IPS-11a (cell line): ENCODE measurements around the gene MARS1.
"Not testable (repeated sequence)": the region's sequence is repeated elsewhere in the genome, so short reads cannot be mapped to it uniquely, and the experiment has no call there.

Experiments
- H3K4me3 ChIP-seq: one replicate; pipeline ENCODE4 v1.5.1; 2013; ENCODE audit warnings: low read depth, low read length, control low read depth

MARS1 gene

DNA sequence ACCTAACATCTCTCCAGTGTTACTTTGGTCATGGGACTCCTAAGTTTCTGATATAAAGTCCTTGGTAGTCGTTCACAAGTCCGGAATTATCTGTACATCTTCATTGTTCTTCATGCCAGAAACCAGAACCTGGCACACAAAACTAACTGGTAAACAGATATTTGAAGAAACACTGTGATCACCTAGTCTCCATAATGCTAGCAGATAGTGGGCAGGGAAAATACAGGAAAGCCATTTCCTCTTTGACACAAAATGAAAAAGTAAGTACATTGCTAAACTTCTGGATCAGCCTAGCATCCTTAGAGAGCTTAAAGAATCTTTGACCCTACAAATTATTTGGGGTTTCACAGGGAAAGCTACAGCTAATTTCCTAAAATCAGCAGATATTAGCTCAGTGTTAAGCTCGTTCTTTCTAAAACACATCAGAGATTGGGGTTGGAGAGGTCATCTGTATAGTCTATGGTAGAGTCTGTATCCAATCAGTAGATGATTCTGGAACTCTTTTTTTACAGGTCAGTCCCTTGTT, 27.6 kb downstream of the MARS1 start:
- no peak overlapping the region for H3K4me3 ChIP-seq

GRCh38 chr12:57515934-57516541, 28.2 kb downstream of the MARS1 start:
- H3K4me3 ChIP-seq, result no peak overlapping the region

GRCh38 chr12:57516617-57517153, 28.8 kb downstream of the MARS1 start:
- H3K4me3 ChIP-seq, result no peak overlapping the region

DNA sequence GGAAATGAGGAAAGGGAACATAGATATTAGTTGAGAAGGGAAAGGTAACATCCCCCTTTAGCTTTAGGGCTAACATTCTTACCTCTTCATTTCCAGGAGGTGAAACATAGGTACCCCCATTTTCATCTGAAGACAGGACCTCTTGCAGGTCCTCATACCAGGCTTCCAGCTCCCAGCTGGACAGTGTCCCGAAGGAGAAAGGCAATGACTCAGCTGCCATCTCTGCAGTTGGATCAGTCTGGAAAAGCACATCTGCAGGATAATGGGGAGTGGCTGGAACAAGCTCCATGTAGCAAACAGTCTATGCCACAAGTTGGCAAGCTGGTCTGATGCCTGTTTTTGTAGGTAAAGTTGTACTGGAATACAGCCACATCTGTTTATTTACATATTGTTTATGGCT, 29.3 kb downstream of the MARS1 start:
- no peak overlapping the region for H3K4me3 ChIP-seq

GRCh38 chr12:57517718-57518117, 29.9 kb downstream of the MARS1 start:
- H3K4me3 ChIP-seq, result not testable (repeated sequence)

- no peak overlapping the region for H3K4me3 ChIP-seq
These were observed 30.5 kb downstream of the MARS1 start for GRCh38 chr12:57518176-57518919.

DNA sequence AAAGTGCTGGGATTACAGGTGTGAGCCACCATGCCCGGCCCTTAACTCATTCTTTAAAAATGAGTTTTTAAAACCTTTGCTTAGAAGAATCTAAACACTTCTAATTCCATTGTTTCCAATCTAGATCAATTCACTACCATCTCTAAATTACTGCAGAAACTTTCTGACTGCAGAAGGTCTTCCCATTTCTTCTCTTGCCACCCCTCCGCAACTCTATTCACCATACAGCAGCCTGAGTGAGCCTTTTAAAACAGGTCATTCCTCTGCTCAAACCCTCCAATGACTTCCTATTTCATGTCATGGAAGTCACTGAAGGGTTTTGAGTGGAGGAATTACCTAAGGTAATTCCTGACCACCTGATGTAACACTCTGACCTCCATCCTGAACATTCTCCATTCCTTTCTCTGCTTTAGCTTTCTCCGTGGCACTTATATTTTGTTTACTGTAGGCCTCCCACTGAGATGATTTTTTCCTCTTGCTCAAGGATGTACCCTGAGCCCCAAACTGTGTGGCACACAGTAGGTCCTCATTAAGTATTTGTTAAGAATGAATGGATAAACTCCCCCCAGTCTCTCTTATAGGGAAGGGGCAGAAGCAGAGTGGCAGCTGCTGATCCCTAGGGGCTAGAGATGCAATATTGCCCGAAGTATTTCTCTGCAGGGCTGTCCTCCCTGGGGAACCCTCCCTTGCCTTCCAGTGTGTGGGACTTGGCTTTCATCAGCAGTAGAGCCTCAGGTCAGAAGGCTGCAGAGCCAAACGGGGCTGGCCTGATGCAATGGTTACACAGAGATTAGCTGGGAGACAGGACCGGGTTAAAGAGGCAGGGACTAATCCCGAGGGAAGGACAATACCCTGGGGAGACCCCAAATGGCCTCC, 31.3 kb downstream of the MARS1 start:
- H3K4me3 ChIP-seq, result peak overlapping the region; percentile 86

DNA sequence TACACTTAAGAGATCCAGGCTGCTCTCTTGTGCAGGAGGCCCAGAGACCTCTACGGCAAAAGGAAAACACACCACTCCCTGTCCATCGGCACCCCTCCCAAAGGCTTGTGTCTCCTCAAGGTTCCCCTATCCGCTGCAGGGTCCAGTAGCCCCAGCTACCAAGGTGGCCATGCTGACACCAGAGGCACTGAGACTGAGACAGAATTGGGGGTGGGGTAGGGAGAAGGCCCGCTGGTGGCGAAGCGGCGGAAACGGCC, 31.9 kb downstream of the MARS1 start:
- peak overlapping the region; percentile 86 for H3K4me3 ChIP-seq

DNA sequence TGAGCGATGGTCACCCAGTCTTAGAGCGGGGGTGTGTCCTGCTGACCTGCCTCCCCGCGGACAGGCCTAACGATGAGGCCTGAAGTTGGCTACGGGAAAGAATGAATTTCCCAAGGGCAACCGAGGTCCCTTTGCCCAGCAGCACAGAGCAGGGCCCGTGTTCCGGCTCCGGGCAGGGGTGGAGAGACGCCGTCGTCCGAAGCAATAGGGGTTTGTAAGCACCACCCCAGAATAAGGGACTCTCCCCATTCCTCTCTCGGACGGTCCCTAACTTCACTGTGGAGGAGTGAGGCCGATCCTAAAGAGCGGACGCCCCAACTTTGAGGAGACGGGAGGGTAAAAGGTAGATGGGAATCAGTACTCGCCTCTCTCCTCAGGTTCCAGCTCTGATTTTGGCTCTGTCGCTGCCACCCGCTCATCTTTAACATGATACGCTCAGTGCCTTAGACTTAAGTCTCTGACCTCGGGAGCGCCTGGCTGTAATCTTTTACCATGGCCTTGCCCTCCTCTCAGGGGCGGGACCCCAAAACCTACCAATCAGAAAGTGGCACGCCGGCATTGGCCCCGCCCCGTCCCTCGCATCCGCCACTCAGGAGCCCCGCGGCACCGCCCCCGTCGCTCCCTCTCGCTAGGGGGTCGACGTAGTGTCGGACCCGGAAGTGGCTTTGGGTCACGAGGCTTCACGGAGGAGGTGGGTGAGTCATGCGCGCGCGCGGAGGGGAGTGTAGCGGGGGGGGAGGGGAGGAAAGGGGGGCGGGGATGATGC, 32.4 kb downstream of the MARS1 start, which contains the start of gene DDIT3:
Gene DDIT3, minus strand, starts transcription at position 462 of the 766 bp plus-strand sequence. CDS start 3,108 bp downstream, outside the sequence.
- peak within 1 kb of the TSS; percentile 86 for H3K4me3 ChIP-seq

GRCh38 chr12:57521525-57522010, 33.7 kb downstream of the MARS1 start:
- peak overlapping the region; percentile 56 for H3K4me3 ChIP-seq

GRCh38 chr12:57522011-57522886, 34.4 kb downstream of the MARS1 start, which contains the start of gene MBD6:
Gene MBD6, plus strand, starts transcription at chr12:57522824. Its CDS starts 1,480 bp downstream, at chr12:57524304.
- H3K4me3 ChIP-seq, result peak within 1 kb of the TSS; percentile 79

- H3K4me3 ChIP-seq, result peak overlapping the region; percentile 79
These were observed 35.2 kb downstream of the MARS1 start for GRCh38 chr12:57522887-57523705.

DNA sequence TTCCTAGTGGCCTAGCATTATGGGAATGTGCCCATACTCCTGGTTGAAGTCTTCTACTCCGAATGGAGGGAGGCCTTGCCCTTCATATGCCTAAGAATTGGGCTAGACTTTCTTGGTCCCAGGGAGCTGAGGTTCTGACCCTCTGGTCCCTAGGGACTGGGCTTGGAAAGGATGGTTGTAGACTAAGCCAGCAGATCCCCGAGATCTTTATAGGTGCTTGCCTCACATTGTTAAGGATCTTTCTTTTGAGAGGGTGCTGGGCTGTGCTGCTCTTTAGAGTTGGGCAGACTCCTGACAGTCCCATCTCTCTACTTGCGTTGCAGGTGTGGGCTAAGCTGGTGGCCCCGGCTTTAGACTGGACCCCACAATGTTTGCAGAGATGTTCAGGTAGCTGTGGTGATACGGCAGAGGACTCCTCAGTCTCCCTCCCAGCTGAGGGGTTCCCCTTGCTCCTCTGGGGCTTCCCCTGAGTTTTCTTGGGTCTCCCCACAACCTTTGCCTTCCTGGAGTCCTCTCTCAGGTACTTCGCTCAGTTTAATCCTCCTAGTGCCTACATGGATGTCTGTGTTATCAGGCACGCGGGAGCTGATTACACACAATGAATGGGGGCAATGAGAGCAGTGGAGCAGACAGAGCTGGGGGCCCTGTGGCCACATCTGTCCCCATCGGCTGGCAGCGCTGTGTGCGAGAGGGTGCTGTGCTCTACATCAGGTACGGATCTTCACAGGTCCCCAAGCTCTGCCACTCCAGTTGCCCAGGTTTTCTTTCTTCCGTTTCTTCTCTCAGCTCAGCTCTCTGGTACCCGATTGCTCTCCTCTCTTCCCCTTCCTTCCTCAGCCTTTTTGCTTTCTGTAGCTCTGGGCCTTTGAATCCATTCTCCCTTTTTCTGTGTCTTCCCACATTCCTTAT, 36.1 kb downstream of the MARS1 start:
- peak overlapping the region; percentile 79 for H3K4me3 ChIP-seq

DNA sequence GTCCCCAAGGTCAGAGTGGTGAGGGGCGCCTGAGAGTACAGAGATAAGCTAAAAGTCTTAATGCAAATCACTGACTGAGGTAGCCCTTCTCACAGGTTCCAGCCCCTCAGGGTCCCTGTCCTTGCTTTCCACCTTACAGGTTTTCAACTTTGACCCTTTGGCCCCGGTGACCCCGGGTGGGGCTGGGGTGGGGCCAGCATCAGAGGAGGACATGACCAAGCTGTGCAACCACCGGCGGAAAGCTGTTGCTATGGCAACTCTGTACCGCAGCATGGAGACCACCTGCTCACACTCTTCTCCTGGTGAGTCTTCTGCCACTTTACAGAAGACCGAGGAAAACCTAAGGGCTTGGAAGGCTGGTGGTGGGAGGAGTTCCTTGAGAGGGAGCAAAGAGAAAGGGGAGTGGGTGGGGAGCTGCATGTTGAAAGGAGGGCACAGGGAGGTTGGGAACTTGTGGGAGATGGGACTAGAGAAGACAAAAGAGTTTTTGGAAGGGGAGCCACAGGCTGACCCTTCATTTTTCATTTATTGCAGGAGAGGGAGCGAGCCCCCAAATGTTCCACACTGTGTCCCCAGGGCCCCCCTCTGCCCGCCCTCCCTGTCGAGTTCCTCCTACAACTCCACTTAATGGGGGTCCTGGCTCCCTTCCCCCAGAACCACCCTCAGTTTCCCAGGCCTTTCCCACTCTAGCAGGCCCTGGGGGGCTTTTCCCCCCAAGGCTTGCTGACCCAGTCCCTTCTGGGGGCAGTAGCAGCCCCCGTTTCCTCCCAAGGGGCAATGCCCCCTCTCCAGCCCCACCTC, 37.1 kb downstream of the MARS1 start:
- no peak overlapping the region for H3K4me3 ChIP-seq

DNA sequence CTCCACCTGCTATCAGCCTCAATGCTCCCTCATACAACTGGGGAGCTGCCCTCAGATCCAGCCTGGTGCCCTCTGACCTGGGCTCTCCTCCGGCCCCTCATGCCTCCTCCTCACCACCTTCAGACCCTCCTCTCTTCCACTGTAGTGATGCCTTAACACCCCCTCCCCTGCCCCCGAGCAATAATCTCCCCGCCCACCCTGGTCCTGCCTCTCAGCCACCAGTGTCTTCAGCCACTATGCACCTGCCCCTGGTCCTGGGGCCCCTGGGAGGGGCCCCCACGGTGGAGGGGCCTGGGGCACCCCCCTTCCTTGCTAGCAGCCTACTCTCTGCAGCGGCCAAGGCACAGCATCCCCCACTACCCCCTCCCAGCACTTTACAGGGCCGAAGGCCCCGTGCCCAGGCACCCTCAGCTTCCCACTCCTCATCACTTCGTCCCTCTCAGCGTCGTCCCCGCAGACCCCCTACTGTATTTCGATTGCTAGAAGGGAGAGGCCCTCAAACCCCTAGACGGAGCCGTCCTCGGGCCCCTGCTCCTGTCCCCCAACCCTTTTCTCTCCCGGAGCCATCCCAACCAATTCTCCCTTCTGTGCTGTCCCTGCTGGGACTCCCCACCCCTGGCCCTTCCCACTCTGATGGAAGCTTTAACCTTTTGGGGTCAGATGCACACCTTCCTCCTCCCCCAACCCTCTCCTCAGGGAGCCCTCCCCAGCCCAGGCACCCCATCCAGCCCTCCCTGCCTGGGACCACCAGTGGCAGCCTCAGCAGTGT, 37.9 kb downstream of the MARS1 start:
- H3K4me3 ChIP-seq, result no peak overlapping the region
